DLD1 (cell line): ENCODE results near the gene MAD1L1.
"Not testable (repeated sequence)": the region's sequence is repeated elsewhere in the genome, so short reads cannot be mapped to it uniquely, and the experiment has no call there.

Experiments
- in situ Hi-C: cut with HindIII; loops from 2 replicates; pipeline ENCODE4 v1.10.0; 2017; ENCODE audit warnings: low sequenced_read_pairs

The MAD1L1 gene

DNA sequence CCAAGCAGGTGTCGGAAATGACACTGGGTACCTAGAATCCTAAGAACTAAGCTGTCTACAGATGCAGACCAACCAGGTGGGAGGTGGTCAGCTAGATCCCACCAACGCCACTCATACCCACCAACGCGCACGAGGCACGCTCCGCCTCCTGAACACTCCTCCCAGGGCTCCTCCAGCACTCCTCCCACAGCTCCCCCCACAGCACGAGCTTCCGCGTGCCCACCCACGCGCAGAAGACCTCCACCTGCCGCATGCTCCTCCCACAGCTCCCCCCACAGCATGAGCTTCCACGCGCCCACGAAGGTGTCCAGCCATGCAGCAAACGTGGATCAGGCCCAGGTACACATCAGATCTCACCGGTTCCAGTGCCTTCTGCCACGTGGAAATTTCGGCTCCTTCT is 196.0 kb downstream of the MAD1L1 start:
- in situ Hi-C loops, result no loop called here

DNA sequence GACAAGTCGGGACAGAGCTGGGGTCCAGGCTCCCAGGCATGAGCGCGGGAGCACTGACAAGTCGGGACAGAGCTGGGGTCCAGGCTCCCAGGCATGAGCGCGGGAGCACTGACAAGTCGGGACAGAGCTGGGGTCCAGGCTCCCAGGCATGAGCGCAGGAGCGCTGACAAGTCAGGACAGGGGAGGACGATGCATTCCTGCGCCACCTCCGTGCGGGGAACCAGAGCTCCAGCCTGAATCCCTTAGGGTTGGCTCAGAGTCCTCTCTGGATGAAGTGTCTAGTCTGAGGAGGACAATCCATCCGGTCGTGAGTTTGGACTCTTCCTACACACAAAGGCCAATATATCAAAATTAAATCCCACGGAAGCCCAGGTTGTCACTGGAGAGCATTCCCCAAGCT is 196.5 kb downstream of the MAD1L1 start:
- in situ Hi-C loops, result not testable (repeated sequence)

DNA sequence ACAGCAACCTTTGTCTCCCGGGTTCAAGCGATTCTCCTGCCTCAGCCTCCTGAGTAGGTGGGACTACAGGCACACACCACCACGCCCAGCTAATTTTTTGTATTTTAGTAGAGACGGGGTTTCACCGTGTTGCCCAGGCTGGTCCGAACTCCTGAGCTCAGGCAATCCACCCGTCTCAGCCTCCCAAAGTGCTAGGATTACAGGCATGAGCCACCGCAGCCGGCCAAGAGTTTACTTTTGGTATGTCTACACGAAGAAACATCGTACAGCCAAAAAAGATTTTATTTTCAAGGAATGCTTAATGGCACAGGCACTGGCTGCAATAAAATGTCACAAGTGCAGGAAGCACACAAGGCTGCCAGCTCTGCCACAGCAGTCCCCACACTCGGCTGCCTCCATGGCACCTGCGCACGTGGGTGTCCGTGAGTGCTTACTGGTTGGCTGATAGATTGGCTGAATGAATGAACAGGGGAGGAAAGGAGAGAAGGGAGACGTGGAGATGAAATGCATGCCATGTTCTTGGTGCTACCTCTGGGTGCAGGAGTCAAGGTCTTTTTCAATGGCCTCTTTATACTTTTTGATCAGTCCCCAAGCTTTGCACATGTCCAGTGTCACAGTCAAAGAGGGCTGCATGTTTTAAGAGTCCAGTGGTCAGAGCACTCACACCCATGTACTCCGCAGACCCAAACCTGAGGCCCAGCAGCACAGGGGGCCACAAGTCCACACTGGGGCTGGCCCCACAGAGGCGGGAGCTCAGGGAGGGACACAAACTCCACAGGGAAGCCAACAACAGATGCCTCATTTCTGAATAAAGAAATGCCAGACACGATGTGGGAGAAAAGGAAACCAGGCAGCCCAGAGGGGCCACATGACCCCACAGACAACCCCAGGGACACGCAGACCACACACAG is 198.2 kb downstream of the MAD1L1 start:
- in situ Hi-C loops, result no loop called here

DNA sequence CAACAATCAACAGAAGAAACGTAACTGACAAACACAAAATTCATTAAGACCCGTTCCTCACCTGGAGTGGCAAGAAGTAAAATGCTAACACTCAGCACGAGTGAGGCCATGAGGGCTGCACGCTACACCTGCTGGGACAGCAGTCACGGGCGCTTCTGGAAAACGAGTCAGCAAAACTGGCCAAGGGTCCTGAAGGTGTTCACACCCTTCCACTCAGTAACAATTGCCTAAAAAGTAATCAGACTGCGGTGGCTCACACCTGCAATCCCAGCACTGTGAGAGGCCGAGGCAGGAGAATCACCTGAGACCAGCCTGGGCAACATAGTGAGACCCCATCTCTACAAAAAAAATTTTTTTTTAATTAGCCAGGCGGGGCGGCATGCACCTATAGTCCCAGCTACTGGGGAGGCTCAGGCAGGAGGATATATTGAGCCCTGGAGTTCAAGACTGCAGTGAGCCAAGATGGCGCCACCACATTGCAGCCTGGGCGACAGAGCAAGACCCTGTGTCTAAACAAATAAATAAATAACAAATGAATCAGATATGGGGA is 199.1 kb downstream of the MAD1L1 start:
- in situ Hi-C loops, result no loop called here

DNA sequence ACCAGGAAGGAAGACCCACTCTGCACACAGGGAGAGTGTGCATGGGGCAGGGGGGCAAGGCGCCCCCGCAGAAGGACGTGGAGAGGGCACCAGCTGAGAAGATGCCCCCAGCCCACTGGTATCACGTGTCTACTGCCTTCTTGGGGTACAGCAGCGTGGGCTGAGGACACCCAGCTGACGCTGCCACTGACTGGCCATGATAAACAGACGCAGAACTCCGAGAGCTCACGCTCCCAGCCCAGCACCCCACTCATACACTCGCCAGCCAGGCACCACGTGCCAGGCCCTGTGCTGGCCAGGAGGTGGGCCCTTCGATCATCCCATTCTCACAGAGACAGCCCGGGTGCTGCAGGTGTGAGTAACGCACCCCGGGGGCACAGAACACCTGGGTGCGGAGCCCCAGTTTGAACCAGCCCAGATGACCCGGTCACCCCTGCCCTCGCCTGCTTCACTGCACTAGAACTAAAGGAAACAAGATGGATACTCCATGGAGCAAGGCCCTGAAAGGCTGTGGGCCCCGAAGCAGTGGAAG is 199.8 kb downstream of the MAD1L1 start:
- in situ Hi-C loops, result no loop called here

DNA sequence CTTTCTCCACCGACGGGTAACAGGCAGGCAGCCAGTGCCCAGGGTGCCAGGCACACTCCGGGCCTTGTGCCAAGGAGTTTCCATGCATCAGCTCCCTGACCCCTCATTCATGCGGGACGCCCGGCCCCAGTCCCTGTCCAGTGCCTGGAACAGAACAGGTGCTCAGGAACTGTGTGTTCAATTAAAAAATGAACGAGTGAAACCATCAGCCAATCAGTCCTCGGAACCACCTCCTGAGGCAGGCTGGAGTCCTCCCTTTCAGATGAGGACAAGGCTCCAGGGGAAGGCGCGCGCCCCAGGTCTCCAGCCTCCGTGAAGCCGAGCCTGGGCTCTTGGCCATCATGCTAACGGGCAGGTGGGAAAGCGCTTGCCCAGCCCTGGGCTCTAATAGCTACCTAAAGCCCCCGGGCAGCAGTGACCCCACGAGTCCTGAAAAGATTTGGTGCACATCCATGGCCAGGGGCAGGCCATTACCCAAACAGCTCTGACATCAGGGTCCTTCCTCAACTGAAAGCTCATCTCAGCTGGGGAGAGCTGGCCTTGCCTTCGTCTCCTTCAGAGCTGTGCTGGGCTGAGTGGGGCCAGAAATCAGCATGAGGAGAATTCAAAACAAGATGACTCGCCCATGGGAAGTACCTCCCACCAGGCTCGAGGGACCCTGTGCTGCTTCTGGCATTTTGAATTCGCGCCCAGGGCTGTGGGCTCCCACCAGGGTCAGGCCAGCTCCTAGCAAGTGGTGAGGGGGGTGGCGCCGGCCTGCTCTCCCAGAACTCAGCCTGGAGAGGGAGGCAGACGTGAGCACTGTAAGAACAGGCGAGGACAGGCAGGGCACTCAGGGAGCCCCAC is 200.5 kb downstream of the MAD1L1 start:
- in situ Hi-C loops, result no loop called here

DNA sequence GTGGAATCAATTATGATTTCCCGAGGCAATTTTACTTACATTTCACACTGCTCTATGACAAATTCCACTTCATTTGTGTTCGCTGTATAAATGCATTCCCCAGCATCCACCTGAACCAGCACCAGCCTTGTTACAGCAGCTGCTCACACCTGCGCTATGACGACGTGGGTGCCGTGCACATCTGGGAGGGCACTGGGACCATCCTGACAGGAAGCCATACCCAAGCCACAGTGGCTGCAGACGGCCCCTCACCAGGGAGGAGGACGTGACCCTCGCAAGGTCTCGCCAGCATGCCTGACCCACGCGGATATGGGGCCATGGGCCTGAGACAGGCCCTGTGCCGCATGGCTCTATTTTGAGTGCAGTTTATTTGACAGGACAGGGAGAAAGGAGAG is 201.3 kb downstream of the MAD1L1 start:
- in situ Hi-C loops, result no loop called here

DNA sequence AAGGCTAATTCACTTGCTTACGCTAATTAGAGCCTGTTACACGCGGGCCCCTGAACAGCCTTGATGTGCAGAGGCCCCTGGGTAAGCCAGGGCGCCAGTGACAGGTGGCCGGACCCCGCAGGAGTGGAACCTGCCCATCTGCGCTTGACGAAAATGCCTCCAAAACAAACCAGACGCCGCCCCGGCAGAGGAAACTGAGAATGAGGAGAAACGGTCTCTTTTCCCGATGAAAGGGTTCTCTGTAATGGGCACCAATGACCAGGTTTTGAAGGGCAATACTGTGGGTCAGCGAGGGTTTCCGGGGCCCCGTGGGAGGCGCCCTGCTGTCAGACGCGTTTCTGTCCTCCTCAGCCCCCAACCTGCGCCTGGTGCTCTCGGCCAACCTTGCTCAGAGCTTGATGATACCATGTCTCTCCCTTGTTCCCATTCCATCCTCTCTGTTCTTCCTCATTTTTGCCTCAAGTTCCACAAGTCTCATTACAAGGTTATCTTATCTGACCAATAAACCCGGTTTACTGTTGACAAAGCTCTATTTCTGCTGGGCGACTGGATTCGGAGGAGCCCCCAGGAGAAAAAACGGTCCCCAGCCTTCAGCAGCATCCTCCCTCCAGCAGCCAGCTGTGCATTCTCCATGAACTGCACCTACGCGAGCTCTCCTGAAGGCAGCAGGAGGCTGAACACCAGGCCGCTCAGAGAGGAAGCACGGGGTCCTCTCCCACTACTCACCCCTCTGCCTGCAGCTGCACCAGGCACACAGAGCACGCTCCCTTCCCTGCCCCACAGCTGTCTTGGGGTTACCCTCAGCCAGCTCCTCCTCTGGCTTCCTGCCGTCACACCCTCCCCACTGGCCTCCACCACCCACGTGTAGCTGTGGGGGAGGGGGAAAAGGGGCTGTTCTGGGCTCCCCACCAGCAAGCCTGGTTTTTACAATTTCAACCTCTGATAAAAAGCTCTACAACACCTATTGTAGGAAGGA is 202.0 kb downstream of the MAD1L1 start:
- in situ Hi-C loops, result no loop called here

DNA sequence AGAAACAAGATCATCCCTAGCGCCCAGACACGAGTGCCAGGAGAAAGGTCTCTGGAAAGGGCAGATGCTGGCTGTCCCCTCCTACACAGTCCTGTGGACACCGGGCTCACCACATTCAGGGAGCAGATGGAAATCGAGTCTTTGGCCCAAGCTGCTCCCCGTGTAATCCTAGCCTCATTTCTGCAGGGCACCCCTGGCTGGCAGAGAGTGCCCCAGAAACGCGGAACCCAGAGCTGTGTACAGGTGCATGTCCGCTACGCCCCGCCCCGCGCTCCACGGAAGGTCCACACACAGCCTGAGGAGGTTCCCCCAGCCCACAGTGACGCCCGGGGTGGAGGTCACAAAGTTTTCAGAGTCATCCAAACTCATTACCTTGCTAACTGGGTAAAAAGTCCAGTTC is 202.8 kb downstream of the MAD1L1 start:
- in situ Hi-C loops, result no loop called here

DNA sequence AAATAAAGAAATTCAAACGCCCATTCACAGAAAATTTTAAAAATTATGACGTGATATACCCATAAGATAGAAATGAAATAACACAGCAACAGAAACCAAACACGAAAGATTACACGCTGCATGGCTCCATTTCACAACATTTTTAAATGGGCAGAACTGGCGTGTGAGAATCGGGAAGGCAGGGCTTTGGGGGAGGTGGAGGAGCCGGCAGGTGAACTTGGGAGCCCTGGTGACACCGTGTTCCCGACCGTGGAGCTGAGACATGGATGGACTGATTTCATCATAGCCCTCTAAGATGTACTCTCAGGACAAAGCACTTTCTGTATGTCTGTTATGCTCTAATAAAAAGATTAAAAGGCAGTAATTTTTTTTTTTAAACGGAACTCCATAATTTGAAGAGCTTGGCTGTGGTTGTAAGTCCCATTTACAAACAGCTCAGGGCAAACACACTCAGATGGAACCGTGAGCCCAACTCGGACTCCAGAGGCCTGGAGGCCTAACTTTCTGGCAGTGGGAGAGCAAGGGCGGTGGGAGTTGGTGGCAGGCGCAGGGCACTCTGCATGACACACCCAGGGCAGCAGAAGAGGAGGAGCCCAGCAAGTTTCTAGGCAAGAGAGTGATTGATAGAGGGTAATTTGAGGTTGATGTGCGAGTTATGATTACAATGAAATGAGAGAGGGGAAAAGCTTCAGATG is 203.4 kb downstream of the MAD1L1 start:
- in situ Hi-C loops, result no loop called here

DNA sequence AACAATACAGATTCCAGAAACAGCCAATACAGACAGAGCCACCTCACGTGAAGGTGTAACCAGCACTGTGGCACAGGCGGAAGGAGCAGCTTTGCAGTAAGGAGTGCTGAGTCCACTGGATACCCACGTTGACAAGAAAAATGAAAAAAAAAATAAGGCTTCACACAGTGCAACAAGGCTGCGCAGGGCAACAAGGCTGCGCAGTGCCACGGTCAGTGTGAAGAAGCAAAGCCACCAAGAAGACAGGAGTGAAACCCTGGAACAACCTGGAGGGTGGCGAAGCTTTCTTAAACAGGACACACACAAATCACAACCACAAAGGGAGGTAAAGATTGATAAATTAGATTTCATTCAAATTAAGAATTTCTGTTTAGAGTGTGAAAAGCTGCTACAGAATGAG is 204.0 kb downstream of the MAD1L1 start:
- in situ Hi-C loops, result no loop called here

DNA sequence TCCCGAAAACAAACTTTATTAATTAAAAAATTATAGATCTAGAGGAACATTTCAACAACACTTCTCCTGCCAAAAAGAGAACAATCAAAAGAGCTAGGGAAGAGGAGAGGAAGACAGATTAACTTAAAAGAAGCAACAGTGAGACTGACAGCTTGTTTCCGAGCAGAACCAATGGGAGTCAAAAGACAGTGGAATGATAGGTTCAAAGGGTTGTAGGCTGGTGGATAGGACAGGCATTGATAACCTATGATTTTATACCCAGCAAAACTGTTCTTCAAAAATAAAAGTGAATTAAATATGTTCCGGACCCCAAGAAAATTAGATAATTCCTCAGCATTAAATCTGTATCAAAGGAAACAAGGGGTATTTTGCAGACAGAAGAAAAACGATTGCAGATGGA is 207.6 kb downstream of the MAD1L1 start:
- in situ Hi-C loops, result no loop called here

DNA sequence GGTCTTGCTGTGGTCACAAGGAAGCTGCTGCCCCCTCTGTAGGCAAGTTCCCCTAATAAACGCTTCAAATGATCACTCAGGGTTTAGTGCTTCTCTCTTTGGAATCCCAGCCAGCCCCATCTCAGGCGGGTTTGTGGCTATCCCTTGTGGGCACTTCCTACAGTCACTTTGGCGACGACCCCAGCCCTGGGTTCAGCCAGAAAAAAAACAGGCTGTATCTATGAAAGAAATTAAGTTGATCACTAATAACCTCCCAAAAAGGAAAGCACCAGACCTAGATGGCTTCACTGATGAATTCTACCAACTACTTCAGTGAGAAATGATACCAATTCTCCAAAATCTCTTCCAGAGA is 208.2 kb downstream of the MAD1L1 start:
- in situ Hi-C loops, result no loop called here

DNA sequence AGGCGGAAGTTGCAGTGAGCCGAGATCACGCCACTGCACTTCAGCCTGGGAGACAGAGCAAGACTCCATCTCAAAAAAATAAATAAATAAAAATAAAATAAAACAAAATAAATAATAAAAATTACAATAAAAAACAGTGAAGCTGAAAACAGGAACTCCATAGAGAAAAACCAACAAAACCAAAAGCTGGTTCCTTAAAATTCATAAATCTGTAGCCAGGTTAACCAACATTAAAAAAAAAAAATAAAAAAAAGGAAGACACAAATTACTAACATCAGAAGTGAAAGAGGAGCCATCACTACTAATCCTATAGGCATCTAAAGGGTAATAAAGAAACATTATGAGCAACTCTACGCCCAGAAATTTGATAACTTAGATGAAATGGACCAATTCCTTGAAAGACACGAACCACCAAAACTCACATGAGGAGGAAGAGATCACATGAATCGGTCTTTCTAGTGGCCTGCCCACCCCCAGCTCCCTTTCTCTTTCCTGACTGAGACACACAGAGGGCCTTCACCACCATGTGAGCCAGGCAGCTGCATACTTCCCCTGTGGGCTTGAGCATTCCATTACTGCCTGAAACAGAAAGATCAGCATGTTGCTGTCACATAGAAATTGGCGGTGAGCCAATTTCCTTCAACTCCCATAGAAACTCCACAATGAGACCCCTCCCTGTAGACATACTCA is 208.7 kb downstream of the MAD1L1 start:
- in situ Hi-C loops, result no loop called here

DNA sequence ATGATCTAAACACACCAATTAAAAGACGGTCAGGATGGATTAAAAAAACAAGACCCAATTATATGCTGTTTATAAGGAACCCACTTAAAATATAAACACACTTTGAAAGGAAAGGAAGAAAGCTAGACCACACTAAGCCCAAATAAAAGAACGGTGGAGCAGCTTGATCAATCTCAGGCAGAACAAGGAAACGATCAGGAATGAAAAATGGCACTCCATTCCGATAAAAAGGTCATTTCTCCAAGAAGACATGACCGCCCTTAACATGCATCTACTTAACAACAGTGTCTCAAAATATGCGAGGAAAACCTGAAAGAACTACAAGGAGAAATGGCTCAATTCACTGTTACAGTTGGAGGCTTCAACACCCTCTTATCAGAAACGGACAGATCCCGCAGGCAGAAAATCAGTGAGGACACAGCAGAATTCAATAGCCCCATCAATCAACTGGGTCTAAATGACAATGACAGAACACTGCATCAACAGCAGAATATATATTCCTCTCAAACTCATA is 210.0 kb downstream of the MAD1L1 start:
- in situ Hi-C loops, result no loop called here

DNA sequence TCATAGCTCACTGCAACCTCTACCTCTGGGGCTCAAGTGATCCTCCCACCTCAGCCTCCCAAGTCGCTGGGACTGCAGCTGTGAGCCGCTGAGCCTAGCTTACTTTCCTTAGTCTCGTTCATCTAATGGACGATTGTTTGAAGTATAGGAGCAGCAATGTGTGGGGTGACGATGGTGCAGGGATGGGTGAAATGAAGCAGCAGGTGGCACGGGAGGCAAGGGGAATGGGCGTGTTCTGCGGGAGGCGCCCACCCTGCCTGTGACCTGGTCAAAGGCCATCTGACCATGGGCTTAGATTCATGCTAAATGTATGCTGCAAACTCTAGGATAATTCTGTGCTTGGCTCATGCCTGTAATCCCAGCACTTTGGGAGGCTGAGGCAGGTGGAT is 210.7 kb downstream of the MAD1L1 start:
- in situ Hi-C loops, result no loop called here

DNA sequence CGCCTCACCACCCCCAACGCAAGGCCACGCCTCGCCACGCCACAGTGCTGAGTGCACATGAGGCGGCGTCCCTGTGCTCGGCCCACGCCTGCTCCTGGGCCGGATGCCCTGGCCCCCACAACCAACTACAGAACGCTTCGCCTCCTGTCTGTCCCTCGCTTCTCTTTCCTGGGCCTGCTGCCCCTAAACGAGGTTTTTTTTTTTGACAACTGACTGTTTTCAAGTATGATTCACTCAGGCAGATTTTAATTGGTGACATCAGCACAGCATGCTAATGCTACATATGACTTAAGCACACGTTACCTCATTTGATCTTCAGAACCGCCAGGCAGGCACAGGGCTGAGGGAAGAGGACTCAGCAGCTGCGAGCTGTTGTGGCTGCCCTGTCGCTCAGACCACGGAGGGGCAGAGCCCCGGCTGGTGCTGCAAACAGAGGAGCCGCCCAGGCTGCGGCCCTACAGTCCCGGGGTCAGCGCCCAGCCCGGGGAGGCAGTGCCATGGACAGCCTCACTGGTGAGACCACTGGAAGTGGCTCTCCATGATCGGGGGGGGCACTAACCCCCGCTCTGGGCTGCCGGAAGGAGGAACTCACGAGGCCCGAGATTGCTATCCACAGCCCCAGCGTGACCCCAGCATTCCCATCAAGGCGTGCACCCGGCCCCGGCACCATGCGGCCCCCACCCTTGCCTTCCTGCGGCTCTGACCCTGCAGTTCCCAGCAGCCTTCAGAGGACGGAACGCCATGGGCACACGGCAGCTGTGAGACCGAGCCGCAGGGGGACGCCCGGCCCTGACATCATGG is 212.8 kb downstream of the MAD1L1 start:
- in situ Hi-C loops, result no loop called here

DNA sequence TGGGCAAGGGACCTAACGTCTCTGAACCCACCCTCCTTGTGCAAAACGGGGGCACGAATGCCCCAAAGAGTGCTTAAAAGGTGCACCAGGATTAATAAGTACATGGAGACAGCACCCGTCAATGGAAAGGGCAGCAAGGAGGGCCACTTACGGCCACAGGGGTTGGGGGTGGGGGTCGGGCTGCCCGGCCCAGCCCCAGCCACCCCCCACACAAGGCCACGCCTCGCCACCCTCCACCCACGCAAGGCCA is 213.4 kb downstream of the MAD1L1 start:
- in situ Hi-C loops, result no loop called here
